ENCODE results near the gene AP2A2.

AP2A2 gene

GRCh38 chr11:1042626-1043562 lies 117.2 kb downstream of the AP2A2 start:
- no peak for DNase-seq (ENCODE audit: low spot score)

GRCh38 chr11:1043563-1044096 lies 118.0 kb downstream of the AP2A2 start:
- no peak for DNase-seq (ENCODE audit: low spot score)

- no peak for DNase-seq (ENCODE audit: low spot score)
Measured at GRCh38 chr11:1044160-1044559, 118.5 kb downstream of the AP2A2 start.

- DNase-seq (ENCODE audit: low spot score), result no peak
Measured at GRCh38 chr11:1047595-1048156, 122.0 kb downstream of the AP2A2 start.

GRCh38 chr11:1048375-1049070 lies 122.9 kb downstream of the AP2A2 start:
- no peak for DNase-seq (ENCODE audit: low spot score)

GRCh38 chr11:1049071-1049405 lies 123.4 kb downstream of the AP2A2 start:
- no peak for DNase-seq (ENCODE audit: low spot score)

GRCh38 chr11:1049431-1049891 lies 123.8 kb downstream of the AP2A2 start:
- DNase-seq (ENCODE audit: low spot score), result no peak

GRCh38 chr11:1049911-1050580 lies 124.4 kb downstream of the AP2A2 start:
- DNase-seq (ENCODE audit: low spot score), result no peak

GRCh38 chr11:1050581-1051355 lies 125.1 kb downstream of the AP2A2 start:
- peak; percentile 92 for DNase-seq (ENCODE audit: low spot score)

- no peak for DNase-seq (ENCODE audit: low spot score)
Measured at GRCh38 chr11:1051356-1052132, 125.9 kb downstream of the AP2A2 start.

- DNase-seq (ENCODE audit: low spot score), result no peak
Measured at GRCh38 chr11:1052133-1053011, 126.7 kb downstream of the AP2A2 start.

- DNase-seq (ENCODE audit: low spot score), result no peak
Measured at GRCh38 chr11:1053121-1053901, 127.6 kb downstream of the AP2A2 start.

GRCh38 chr11:1054143-1055108 lies 128.8 kb downstream of the AP2A2 start:
- peak; percentile 76 for DNase-seq (ENCODE audit: low spot score)

GRCh38 chr11:1055109-1055703 lies 129.5 kb downstream of the AP2A2 start:
- no peak for DNase-seq (ENCODE audit: low spot score)

GRCh38 chr11:1055990-1056771 lies 130.5 kb downstream of the AP2A2 start:
- no peak for DNase-seq (ENCODE audit: low spot score)

GRCh38 chr11:1057806-1058205 lies 132.1 kb downstream of the AP2A2 start:
- no peak for DNase-seq (ENCODE audit: low spot score)
